Brain microvascular endothelial cell (primary cell): ENCODE results near the gene NFIB.

Experiments
- DNase-seq: peaks from one replicate; pipeline ENCODE4 v3.0.0-alpha.2; 2020
- H3K27ac ChIP-seq: fragments of 250-450 bp; sonication (Bioruptor Pico); 2 replicates; pipeline ENCODE4 v1.5.1; 2020; ENCODE audit warnings: mild to moderate bottlenecking, moderate library complexity
- H3K27me3 ChIP-seq: fragments of 250-450 bp; sonication (Bioruptor Pico); replicated peaks from 2 replicates; pipeline ENCODE4 v1.5.1; 2020; ENCODE audit warnings: mild to moderate bottlenecking
- H3K36me3 ChIP-seq: fragments of 250-450 bp; sonication (Bioruptor Pico); replicated peaks from 2 replicates; pipeline ENCODE4 v1.5.1; 2020; ENCODE audit warnings: mild to moderate bottlenecking
- H3K4me3 ChIP-seq: 2 replicates; pipeline ENCODE4 v1.5.1; 2011; ENCODE audit warnings: low read depth, mild to moderate bottlenecking, control low read depth, low read length, moderate library complexity
- CTCF ChIP-seq: IDR thresholded peaks from 2 replicates; pipeline ENCODE4 v1.5.1; 2011; ENCODE audit warnings: low read depth, mild to moderate bottlenecking, moderate library complexity, low read length, control low read depth, inconsistent platforms; ENCODE audit errors: missing control alignments
- in situ Hi-C: cut with HindIII; loops from 2 replicates; pipeline ENCODE4 v1.10.0; 2017; ENCODE audit warnings: low sequenced_read_pairs, low pct_ligation_motif_present

NFIB gene

GRCh38 chr9:14179449-14179848 lies 134.5 kb downstream of the NFIB start:
- TF ChIP-seq CTCF = no peak
- Histone ChIP-seq H3K36me3 (no peaks in the 10 kb centered on the region), H3K27me3 (no peaks in the 10 kb centered on the region), H3K27ac (no peak overlapping the region), H3K4me3 (no peak overlapping the region)
- DNase-seq = no peak
- in situ Hi-C loops = loop anchor here (25.0 kb wide), 1 partner anchor 92 kb away; no protein-coding TSS in a partner anchor

- H3K4me3 ChIP-seq = no peak overlapping the region
- no peaks in the 10 kb centered on the region for H3K36me3 ChIP-seq
- no peak for DNase-seq
- in situ Hi-C loops = loop anchor here (25.0 kb wide), 1 partner anchor 88 kb away; no protein-coding TSS in a partner anchor
- no peaks in the 10 kb centered on the region for H3K27me3 ChIP-seq
- no peak overlapping the region for H3K27ac ChIP-seq
- TF ChIP-seq CTCF = no peak
Observed at GRCh38 chr9:14175778-14176177, 138.2 kb downstream of the NFIB start.

- Histone ChIP-seq H3K36me3 (no peaks in the 10 kb centered on the region), H3K4me3 (no peak overlapping the region), H3K27ac (no peak overlapping the region), H3K27me3 (no peaks in the 10 kb centered on the region)
- in situ Hi-C loops = no loop called here
- no peak for TF ChIP-seq CTCF
- DNase-seq = no peak
Observed at GRCh38 chr9:14173713-14174112, 140.2 kb downstream of the NFIB start.

- H3K27me3 ChIP-seq = no peaks in the 10 kb centered on the region
- no peaks in the 10 kb centered on the region for H3K36me3 ChIP-seq
- peak; percentile 53 for DNase-seq
- in situ Hi-C loops = no loop called here
- H3K27ac ChIP-seq = no peak overlapping the region
- H3K4me3 ChIP-seq = no peak overlapping the region
- TF ChIP-seq CTCF = no peak
Observed at GRCh38 chr9:14170973-14171596, 142.9 kb downstream of the NFIB start.

GRCh38 chr9:14170392-14170931 lies 143.5 kb downstream of the NFIB start:
- in situ Hi-C loops = no loop called here
- no peak for TF ChIP-seq CTCF
- Histone ChIP-seq H3K27ac (no peak overlapping the region), H3K36me3 (no peaks in the 10 kb centered on the region), H3K27me3 (no peaks in the 10 kb centered on the region), H3K4me3 (no peak overlapping the region)
- no peak for DNase-seq

GRCh38 chr9:14168381-14168780 lies 145.6 kb downstream of the NFIB start:
- no peaks in the 10 kb centered on the region for H3K27me3 ChIP-seq

More at GRCh38 chr9:14168381-14168780, 145.6 kb downstream of the NFIB start:
- Histone ChIP-seq H3K27ac (no peak overlapping the region), H3K4me3 (no peak overlapping the region), H3K36me3 (no peaks in the 10 kb centered on the region)
- in situ Hi-C loops = no loop called here
- TF ChIP-seq CTCF = no peak
- no peak for DNase-seq
